DOHH2 (cell line): ENCODE data around the gene KHDC1.

ENCODE experiments used
- EZH2phosphoT487 ChIP-seq: fragments of 200-600 bp; sonication (generic); IDR thresholded peaks from 2 replicates; pipeline ENCODE4 v1.6.1; 2017; ENCODE audit warnings: borderline replicate concordance, mild to moderate bottlenecking, antibody characterized with exemption, low read length, moderate library complexity, mixed read lengths
- TF ChIP-seq, protein P1 (sequence below): fragments of 200-600 bp; sonication (generic); IDR thresholded peaks from one replicate; pipeline ENCODE4 v1.5.1; 2014; ENCODE audit warnings: antibody characterized with exemption, mild to moderate bottlenecking, low read depth, low read length; ENCODE audit not compliant: poor library complexity, severe bottlenecking

DNA sequence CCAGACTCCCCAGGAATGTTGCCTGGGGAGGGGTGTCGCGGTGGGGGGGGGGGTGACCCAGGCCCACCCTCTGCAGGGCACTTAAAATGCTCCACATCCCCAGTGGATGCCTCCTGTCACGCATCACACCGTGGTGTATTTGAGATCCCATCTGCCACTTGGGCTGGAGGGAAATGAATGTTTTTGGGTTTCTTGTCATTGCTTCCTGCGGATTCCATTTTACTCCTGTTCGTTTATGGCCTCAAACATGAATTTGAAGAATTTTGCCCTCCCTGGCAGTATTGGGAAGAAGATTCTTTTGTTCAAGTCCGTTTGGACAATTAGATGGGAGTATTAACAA, 544 bp upstream of the KHDC1 start:
- TF ChIP-seq, protein P1, sequence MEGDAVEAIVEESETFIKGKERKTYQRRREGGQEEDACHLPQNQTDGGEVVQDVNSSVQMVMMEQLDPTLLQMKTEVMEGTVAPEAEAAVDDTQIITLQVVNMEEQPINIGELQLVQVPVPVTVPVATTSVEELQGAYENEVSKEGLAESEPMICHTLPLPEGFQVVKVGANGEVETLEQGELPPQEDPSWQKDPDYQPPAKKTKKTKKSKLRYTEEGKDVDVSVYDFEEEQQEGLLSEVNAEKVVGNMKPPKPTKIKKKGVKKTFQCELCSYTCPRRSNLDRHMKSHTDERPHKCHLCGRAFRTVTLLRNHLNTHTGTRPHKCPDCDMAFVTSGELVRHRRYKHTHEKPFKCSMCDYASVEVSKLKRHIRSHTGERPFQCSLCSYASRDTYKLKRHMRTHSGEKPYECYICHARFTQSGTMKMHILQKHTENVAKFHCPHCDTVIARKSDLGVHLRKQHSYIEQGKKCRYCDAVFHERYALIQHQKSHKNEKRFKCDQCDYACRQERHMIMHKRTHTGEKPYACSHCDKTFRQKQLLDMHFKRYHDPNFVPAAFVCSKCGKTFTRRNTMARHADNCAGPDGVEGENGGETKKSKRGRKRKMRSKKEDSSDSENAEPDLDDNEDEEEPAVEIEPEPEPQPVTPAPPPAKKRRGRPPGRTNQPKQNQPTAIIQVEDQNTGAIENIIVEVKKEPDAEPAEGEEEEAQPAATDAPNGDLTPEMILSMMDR = no peak
- no peak for TF ChIP-seq EZH2phosphoT487
